ENCODE data around the gene ASPDH.

The ASPDH gene

DNA sequence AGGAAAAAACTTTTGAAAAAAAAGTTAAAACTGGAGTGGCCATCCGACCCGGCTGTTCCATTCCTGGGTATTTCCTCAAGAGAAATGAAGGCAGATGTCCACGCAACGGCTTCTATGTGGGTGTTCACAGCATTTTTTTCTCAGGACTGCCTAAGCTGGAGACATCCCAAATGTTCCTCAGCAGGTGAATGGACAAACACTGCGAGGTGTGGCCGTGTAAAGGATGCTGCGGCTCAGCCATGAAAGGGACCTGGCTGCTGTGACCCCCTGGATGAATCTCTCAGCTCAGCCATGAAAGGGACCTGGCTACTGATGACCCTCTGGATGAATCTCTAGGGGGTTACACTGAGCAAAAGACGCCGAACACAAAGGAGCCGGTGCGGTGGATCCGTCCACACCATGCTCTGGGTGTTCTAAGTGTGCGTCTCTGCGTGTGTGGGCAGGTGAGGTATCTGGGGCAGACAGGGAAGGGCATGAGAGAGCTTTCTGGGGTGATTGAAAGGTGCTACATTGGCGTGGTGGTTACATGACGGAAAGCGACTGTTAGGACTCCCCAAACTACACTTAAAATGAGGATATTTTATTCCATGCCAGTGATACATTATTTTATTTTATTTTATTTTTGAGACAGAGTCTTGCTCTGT, 7.2 kb upstream of the ASPDH start:
- TF ChIP-seq, protein P1, sequence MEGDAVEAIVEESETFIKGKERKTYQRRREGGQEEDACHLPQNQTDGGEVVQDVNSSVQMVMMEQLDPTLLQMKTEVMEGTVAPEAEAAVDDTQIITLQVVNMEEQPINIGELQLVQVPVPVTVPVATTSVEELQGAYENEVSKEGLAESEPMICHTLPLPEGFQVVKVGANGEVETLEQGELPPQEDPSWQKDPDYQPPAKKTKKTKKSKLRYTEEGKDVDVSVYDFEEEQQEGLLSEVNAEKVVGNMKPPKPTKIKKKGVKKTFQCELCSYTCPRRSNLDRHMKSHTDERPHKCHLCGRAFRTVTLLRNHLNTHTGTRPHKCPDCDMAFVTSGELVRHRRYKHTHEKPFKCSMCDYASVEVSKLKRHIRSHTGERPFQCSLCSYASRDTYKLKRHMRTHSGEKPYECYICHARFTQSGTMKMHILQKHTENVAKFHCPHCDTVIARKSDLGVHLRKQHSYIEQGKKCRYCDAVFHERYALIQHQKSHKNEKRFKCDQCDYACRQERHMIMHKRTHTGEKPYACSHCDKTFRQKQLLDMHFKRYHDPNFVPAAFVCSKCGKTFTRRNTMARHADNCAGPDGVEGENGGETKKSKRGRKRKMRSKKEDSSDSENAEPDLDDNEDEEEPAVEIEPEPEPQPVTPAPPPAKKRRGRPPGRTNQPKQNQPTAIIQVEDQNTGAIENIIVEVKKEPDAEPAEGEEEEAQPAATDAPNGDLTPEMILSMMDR (IDR thresholded peaks at IDR 0.05; ENCODE audit: low read depth, low read length) = no peak
- peaks cover 31% of the 10 kb centered on the region for H3K36me3 ChIP-seq
- DNase-seq = no peak
- no peak overlapping the region for H3K27ac ChIP-seq
- H3K27me3 ChIP-seq (ENCODE audit: insufficient read depth, low read depth, severe bottlenecking) = no peaks in the 10 kb centered on the region
- no peak overlapping the region for H3K4me3 ChIP-seq (ENCODE audit: low read depth, low read length)
- no peaks in the 10 kb centered on the region for H3K9me3 ChIP-seq (ENCODE audit: severe bottlenecking)

DNA sequence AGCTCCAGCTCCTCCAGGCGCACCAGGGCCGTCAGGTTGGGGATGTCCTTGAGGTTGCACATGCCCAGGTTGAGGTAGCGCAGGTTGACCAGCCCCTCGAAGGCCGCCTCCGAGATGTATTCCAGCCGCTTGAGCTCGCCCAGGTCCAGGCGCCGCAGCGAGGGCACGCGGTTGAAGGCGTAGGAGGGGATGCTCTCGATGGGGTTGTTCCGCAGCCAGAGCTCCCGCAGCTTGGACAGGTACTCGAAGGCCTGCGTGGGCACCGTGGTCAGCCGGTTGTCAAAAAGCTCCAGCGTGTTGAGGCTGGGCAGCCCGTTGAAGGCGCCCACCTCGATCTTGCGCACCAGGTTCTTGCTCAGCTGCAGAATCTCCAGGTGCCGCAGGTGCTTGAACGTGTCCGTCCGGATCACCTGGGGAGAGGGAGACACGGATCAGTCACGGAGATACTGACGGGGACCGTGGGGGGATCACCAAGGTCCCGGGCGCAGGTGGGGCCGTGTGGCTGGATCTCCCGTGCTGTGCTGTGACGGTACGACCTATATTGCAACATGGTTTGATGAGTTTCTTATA, 5.4 kb upstream of the ASPDH start:
- TF ChIP-seq, protein P1 (IDR thresholded peaks at IDR 0.05; ENCODE audit: low read depth, low read length) = no peak
- no peak overlapping the region for H3K4me3 ChIP-seq (ENCODE audit: low read depth, low read length)
- H3K27me3 ChIP-seq (ENCODE audit: insufficient read depth, low read depth, severe bottlenecking) = no peaks in the 10 kb centered on the region
- DNase-seq = no peak
- peaks cover 31% of the 10 kb centered on the region for H3K36me3 ChIP-seq
- H3K9me3 ChIP-seq (ENCODE audit: severe bottlenecking) = no peaks in the 10 kb centered on the region
- H3K27ac ChIP-seq = no peak overlapping the region

DNA sequence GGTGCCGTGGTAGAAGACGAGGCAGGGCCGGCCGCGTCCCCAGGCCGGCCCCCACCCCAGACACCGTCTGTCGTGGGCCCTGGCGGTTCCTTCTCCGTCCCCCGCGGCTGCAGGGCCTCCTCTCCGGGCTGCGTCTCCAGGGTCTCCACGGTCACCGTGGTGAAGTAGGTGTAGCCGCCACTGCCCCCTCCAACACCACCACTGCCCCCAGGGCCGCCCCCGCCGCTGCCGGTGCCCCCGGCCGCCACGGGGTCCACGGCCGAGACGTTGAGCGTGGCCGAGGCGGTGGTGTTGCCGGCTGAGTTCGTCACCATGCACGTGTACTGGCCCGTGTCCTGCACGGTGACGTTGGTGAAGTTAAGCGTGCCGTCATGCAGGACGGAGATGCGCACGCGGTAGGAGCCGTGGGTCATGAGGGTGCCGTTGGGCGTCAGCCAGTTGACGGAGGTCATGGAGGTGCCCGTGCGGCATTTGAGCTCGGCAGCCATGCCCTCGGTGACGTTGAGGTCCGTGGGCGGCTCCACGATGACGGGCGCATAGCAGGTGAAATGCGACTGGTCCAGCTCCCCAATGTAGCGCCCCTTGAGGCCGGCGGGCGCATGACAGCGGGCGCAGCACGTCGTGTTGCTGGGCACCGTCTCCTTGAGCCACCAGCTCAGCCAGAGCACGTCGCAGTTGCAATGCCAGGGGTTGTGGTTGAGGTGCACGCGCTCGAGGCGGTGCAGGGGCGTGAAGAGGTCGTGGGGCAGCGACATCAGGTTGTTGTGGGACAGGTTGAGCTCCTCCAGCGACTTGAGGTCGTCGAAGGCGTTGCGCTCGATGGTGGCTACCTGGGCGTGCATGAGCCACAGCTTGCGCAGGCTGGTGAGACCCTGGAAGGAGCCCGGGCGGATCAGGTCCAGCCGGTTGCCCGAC, 4.6 kb upstream of the ASPDH start:
- Histone ChIP-seq H3K9me3 (ENCODE audit: severe bottlenecking) (no peaks in the 10 kb centered on the region), H3K36me3 (peaks cover 31% of the 10 kb centered on the region), H3K27me3 (ENCODE audit: insufficient read depth, low read depth, severe bottlenecking) (no peaks in the 10 kb centered on the region), H3K27ac (no peak overlapping the region), H3K4me3 (ENCODE audit: low read depth, low read length) (no peak overlapping the region)
- TF ChIP-seq, protein P1 (IDR thresholded peaks at IDR 0.05; ENCODE audit: low read depth, low read length) = peak; percentile 21; the same call in 1 of the 2 replicates
- no peak for DNase-seq

DNA sequence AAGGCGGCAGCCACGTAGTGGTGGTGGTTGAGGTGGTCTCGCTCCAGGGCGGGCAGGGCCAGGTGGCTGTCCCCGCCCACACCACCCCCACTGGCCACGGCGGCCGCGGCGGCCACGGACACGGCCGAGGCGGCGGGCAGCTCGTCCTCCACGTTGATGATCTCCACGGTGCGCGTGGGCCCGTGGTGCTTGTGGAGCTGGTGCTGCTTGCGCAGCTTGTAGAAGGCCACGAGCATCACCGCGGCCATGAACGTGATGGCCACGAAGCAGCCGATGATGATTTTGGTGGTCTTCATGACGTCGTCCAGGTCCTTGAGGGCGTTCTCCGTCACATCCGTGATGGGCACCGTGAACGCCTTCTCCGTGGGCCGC, 4.0 kb upstream of the ASPDH start:
- Histone ChIP-seq H3K27ac (no peak overlapping the region), H3K27me3 (ENCODE audit: insufficient read depth, low read depth, severe bottlenecking) (no peaks in the 10 kb centered on the region), H3K36me3 (peaks cover 31% of the 10 kb centered on the region), H3K9me3 (ENCODE audit: severe bottlenecking) (no peaks in the 10 kb centered on the region), H3K4me3 (ENCODE audit: low read depth, low read length) (no peak overlapping the region)
- TF ChIP-seq, protein P1 (IDR thresholded peaks at IDR 0.05; ENCODE audit: low read depth, low read length) = no peak
- no peak for DNase-seq

DNA sequence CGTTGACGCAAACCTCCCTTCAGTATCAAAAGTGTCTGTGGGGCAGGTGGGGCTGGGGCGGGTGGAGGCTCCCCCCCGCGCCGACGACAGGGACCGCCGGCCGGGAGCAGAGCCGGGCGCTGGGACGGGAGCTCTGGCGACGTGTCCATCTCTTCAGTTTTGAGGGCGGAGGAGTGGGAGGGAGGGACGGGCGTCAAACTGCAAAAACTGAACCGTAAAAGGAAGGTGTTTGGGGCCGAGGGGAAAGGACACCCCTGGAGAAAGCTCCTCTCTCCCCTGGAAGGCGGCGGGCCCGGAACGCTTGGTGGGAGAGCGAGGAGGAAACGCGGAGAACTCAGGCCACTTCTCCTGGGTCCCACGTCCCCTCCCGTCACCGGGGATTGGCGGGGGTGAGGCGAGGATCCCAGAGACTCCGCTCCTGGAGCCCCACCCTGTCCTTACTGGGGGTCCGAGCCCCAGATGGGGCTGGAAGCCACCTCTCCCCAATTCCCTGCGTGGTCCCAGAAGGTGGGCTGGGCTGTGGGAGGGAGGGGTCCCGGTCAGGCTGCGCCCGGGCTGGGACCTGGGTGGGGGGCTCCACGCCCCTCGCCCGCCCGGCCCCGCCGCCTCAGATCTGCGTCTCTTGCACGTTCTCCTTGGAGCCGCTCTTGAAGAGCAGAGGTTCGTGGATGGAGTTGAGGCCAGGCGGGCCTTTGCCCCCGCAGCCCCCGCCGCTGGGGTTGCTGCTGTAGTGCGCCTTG, 3.4 kb upstream of the ASPDH start:
- Histone ChIP-seq H3K27ac (no peak overlapping the region), H3K27me3 (ENCODE audit: insufficient read depth, low read depth, severe bottlenecking) (no peaks in the 10 kb centered on the region), H3K9me3 (ENCODE audit: severe bottlenecking) (no peaks in the 10 kb centered on the region), H3K36me3 (peaks cover 31% of the 10 kb centered on the region), H3K4me3 (ENCODE audit: low read depth, low read length) (no peak overlapping the region)
- DNase-seq = no peak
- TF ChIP-seq, protein P1 (IDR thresholded peaks at IDR 0.05; ENCODE audit: low read depth, low read length) = no peak
